ENCODE results near the gene KCNF1.

KCNF1 gene

DNA sequence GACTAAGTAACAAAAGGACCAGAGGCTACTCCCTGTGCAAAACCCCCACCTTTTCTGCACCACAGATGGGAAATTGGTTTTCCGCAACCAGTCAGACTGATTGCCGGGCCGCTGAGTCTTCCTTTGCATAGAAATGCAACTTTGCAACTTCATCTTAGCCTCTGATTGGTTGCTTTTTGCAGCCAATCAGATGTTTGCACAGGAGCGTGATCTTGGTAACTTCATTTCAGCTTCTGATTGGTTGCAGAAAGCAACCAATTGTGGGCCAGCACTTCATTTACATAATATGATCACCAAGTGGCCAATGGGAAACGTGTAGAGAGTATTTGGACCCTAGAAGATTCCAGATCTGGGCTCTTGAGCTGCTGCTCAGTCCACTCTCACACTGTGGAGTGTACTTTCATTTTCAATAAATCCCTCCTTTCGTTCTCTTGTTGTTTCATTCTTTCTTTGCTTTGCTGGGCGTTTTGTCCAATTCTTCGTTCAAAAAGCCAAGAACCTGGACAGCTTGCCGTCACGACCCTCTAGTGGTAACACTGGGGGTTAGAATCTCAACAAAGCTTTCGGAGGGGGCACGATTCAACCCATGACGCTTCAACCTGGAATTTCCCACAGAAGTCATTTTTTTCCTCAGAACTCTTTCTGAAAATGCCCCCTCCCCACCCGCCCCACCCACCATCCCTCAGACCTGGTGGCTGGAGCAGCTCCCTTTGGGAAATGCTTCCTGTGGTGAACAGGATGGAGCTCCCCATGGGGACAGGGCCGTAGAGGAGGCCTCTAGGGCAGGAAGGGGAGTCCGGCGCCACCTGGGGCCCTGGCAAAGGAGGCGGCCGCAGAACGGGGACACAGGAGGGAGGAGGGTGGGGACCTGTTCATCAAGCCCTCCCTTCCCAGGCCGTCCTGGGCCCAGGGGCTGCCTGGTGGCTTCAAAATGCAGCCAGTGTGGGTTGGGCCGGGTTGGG, 31.8 kb upstream of the KCNF1 start:
- in situ Hi-C loops (cut with MboI; ENCODE audit: low sequenced_read_pairs) = no loop called here

GRCh38 chr2:10880586-10881321, 31.0 kb upstream of the KCNF1 start:
- in situ Hi-C loops (cut with MboI; ENCODE audit: low sequenced_read_pairs) = no loop called here

GRCh38 chr2:10882568-10882967, 29.2 kb upstream of the KCNF1 start:
- in situ Hi-C loops (cut with MboI; ENCODE audit: low sequenced_read_pairs) = no loop called here

GRCh38 chr2:10883066-10883465, 28.7 kb upstream of the KCNF1 start:
- in situ Hi-C loops (cut with MboI; ENCODE audit: low sequenced_read_pairs) = no loop called here

DNA sequence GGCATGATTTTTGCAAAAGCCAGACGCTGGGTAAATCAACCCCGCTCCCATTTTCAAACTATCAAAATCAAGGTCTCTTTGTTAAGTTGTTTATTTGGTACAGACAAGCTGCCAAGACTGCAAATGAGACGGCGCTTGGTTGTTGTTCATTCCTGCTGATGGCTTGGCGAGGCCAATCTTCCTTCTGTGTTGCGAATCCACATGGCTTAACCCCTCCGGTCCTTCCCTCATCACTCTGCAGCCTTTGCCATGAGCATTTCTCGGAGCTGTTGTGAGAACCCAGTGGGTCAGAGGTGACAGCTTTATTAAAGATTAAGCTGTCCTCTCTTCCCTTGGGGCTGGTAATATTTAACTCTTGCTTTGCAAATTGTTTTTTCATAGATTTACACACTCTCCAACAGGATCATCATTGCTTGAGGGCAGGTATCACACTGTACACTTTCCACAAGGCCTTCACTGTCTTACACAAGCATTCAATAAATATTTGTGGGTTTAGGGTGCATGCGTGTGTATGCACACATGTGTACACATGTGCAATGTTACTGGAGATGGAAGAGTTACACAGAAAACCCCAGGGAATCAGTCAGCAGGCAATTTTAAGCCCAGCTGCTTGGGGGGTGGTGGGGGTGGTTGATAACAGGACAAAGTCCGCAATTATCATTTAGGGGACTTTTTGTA, 27.8 kb upstream of the KCNF1 start:
- in situ Hi-C loops (cut with MboI; ENCODE audit: low sequenced_read_pairs) = no loop called here

DNA sequence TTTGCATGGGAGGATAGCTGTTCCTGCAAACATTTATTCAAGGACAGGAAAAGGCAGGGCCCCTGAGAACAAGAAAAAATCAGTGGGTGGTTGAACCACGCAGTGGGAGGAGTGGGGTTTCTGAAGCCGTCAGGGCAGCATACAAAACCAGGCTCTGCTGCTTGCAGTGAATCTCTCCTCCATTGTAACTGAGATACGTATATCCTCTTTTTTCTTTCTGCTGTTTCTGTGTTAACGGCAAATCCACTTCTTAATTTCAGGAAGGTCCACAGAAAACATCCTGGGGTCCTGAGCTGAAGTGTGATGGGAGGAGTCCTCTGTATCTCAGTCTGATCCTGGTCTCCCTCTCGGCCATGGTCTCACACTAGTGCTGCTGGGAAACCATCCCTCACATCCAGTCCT, 27.2 kb upstream of the KCNF1 start:
- in situ Hi-C loops (cut with MboI; ENCODE audit: low sequenced_read_pairs) = no loop called here

DNA sequence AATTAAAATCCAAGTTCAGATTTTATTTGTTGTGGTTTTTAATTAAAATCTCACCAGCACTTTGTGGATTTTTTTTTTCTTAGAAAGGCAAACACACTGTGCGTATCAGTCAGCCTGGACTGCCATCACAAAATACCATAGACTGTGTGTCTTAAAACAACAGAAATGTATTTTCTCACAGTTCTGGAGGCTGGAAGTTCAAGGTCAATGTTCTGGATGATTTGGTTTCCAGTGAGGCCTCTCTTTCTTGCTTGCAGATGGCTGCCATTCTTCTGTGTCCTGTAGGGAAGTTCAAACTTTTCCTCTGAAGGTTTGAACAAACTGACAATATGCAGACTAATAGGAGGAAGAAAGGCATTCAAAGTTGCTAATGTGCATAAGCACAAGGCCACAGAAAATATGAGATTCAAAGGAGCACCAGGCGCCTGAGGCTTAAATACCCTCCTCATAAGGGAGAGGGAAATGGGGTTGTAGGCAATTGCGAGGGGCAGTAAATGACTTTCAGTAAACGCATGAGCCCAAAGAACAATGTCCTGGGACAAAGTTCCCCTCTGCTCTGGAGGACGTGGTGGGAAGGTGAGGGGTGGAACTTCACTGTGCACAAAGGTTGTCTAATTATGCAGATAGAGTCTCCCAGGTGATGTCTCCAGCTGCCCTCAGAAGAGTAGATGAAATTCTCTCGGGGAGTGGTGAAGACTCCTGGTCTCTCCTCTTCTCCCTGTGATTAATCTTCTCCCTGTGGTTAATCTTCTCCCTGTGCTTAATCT, 26.5 kb upstream of the KCNF1 start:
- in situ Hi-C loops (cut with MboI; ENCODE audit: low sequenced_read_pairs) = no loop called here

GRCh38 chr2:10887476-10887875, 24.3 kb upstream of the KCNF1 start:
- in situ Hi-C loops (cut with MboI; ENCODE audit: low sequenced_read_pairs) = no loop called here

GRCh38 chr2:10889651-10890215, 22.0 kb upstream of the KCNF1 start:
- in situ Hi-C loops (cut with MboI; ENCODE audit: low sequenced_read_pairs) = no loop called here

DNA sequence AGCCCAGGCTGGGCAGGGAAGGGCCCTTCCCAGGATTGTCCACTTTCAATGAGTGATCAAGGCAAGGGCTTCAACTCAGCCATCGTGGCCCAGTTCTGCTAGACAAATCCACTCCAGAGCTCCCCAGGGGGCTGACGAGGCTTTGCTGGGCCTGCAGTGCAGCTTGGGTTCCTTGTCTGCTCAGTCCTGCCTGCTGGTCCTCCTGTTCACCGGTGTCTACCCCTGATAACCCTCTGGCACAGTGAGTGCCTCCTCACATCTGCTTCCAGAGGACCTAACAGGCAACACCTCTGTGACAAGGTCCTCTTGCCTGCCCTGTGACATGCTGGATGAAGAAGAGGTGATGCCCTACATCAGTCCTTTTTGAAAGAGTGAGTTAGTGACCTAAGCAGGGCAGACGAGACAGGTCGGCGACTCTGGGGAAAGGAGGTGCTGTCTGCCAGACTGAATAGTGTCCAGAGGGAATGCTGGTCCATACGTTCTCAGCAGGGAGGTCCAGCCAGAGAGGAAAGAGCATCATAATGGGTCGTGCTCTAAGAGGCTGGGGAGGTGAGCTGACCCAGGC, 20.9 kb upstream of the KCNF1 start:
- in situ Hi-C loops (cut with MboI; ENCODE audit: low sequenced_read_pairs) = no loop called here

DNA sequence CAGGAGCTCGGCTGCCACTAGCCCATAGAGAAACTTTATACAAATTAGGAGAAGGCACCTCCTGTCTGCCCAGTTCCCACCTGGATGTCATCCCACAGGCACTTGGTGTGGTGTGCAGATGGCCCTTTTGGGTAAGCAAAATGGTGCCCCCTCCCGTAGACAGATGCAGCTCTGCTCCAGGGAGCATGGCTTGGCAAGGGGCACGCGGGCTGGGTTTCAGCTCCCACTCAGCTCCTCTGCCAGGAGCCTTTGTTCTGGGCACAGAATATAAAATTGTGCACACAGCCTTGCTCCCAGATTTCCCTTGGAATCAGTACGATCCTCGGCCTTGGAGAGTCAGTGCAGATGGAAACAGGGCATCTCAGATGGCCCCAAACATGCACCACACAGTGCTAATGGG, 20.3 kb upstream of the KCNF1 start:
- in situ Hi-C loops (cut with MboI; ENCODE audit: low sequenced_read_pairs) = no loop called here

DNA sequence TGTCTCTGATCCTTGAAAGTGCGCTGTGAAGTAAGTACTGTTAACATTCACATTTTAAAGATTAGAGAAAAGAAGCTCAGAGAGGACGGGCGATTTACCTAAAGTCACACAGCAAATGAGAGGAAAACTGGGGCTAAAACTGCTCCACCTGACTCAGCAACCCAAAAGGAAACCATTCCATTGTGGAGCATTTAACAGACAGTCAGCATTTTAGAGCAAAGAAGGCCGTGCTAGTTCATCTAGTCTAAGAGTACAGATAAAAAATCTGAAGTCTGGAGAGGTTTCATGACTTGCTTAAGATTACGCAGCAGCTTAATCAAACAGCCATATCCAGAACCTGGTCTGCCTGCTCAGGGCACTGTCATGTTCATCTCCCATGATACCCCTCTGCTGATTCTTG, 19.9 kb upstream of the KCNF1 start:
- in situ Hi-C loops (cut with MboI; ENCODE audit: low sequenced_read_pairs) = no loop called here

GRCh38 chr2:10892316-10892715, 19.4 kb upstream of the KCNF1 start:
- in situ Hi-C loops (cut with MboI; ENCODE audit: low sequenced_read_pairs) = no loop called here

DNA sequence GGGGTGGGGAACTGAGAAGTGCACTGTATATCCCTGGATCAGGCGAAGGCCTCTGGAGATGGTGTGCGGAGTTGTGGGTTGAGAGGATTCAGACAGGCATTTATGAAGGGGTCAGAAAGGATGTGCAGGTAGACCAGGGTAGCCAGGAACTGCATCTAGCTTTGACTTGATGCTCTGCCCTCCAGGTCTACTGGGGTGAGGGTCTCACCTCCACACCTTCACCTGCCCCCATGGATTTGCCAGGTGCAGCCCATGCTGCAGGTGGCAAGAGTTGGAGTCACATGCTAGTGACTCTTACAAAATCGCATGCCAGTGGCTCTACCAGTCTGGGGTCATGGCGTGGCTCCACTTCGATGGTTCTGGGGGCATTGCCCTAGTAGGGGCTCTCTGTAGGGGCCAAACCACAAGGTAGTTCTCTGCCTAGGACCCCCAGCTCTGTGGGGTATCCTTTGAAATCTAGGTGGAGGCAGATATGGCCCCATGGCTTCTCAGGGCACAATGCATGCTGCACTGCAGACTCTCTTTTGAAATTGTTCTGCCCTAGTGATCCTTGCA, 18.9 kb upstream of the KCNF1 start:
- in situ Hi-C loops (cut with MboI; ENCODE audit: low sequenced_read_pairs) = no loop called here

GRCh38 chr2:10894264-10894935, 17.3 kb upstream of the KCNF1 start:
- in situ Hi-C loops (cut with MboI; ENCODE audit: low sequenced_read_pairs) = no loop called here

GRCh38 chr2:10895231-10895630, 16.5 kb upstream of the KCNF1 start:
- in situ Hi-C loops (cut with MboI; ENCODE audit: low sequenced_read_pairs) = no loop called here

DNA sequence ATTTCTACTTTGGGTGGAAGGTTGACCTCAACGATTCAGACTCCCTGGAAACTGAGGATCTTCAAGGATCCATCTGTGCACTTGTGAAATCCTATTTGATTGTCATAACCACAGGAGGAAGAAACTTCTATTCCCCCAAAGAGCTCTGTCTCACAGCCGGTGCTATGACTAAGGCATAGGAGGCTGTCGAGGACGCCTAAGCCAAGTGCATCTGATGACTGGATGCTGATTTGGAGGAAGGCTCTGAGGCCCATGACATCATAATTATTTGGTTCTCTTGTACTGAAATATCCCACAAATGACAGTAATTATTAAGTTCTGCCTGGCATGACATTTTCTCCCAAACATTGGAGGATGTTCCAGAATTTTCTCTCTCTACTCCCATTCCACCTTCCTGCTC, 13.8 kb upstream of the KCNF1 start:
- in situ Hi-C loops (cut with MboI; ENCODE audit: low sequenced_read_pairs) = no loop called here

DNA sequence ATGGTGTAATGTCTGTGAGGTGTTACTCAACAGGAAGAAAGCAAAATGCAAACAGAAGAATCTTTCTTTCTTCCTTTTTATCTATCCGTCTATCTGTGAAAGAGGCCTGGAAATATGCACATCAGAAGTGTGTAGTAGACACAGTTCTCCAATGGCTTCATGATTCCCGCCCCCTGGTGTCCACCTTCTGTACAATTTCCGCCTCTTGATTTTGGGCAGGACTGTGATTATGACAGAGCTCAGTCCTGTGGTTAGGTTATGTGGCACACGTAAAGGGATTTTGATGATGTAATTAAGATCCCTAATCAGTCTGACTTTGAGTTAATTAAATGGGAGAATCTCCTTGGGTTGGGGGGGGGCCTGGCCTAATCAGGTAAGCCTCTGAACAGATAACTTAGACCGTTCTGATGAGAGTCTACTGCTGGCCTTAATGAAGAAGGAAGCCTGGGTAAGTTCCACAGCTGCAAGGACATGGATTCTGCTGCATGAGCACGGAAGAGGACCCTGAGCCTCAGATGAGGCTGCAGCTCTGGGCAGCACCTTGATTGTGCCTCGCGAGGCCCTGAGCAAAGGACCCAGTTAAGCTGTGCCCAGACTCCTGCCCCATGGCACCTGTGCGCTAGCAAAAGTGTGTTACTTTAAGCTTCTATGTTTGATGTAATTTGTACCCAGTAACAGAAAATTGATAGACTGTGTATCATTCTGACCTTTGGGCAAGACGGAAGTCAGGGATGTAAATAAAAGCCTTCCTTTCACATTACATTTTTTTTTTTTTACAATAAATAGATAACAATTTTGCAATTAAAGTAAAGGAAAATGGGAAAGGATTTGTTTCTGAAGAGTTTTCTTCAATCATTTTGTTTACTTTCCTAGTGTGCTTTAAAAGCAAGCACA, 11.3 kb upstream of the KCNF1 start:
- in situ Hi-C loops (cut with MboI; ENCODE audit: low sequenced_read_pairs) = no loop called here
